Muscle of back (tissue), 13 donors: ENCODE results near the gene VPS35. TPM values are rescaled to one million over a fixed set of nuclear protein-coding genes. Genes with fewer than 3 reads are reported as not detected.

Experiments used
- DNase-seq, 3 donors: peaks; one replicate each; pipeline versions ENCODE4 v3.0.0 to v3.0.0-alpha.2; 2013
- long read RNA-seq, 9 donors: transcript quantifications; one replicate each; lab custom pipeline, GENCODE V29; 2026
- polyA plus RNA-seq, 10 donors: library from polyadenylated mRNA; unstranded; fragments of 120-200 nt; gene quantifications; one replicate each; pipeline ENCODE4 v1.2.1, GENCODE V29; 2013; ENCODE audit not compliant: insufficient read length in 10 of 10

The VPS35 gene
- 10 to 100 TPM; 77.8 to 94.7 (median 85.6) TPM for polyA plus RNA-seq
- long read RNA-seq, donor 1, full-length matches to known transcripts: 11 of 37 reads
- long read RNA-seq, donor 1, partial matches to known transcripts: 26 of 37 reads
- long read RNA-seq, donor 1, other reads (novel, unspliced or antisense): 0 of 37 reads
- long read RNA-seq, donor 2, full-length matches to known transcripts: 19 of 19 reads
- long read RNA-seq, donor 2, partial matches to known transcripts: 0 of 19 reads
- long read RNA-seq, donor 2, other reads (novel, unspliced or antisense): 0 of 19 reads
- long read RNA-seq, donor 3: 0 reads
- long read RNA-seq, donor 4, full-length matches to known transcripts: 15 of 52 reads
- long read RNA-seq, donor 4, partial matches to known transcripts: 37 of 52 reads
- long read RNA-seq, donor 4, other reads (novel, unspliced or antisense): 0 of 52 reads
- long read RNA-seq, donor 5, full-length matches to known transcripts: 8 of 22 reads
- long read RNA-seq, donor 5, partial matches to known transcripts: 14 of 22 reads
- long read RNA-seq, donor 5, other reads (novel, unspliced or antisense): 0 of 22 reads
- long read RNA-seq, donor 6, full-length matches to known transcripts: 15 of 55 reads
- long read RNA-seq, donor 6, partial matches to known transcripts: 40 of 55 reads
- long read RNA-seq, donor 6, other reads (novel, unspliced or antisense): 0 of 55 reads
- long read RNA-seq, donor 7, full-length matches to known transcripts: 8 of 44 reads
- long read RNA-seq, donor 7, partial matches to known transcripts: 36 of 44 reads
- long read RNA-seq, donor 7, other reads (novel, unspliced or antisense): 0 of 44 reads
- long read RNA-seq, donor 8, full-length matches to known transcripts: 11 of 75 reads
- long read RNA-seq, donor 8, partial matches to known transcripts: 64 of 75 reads
- long read RNA-seq, donor 8, other reads (novel, unspliced or antisense): 0 of 75 reads
- long read RNA-seq, donor 9, full-length matches to known transcripts: 2 of 2 reads
- long read RNA-seq, donor 9, partial matches to known transcripts: 0 of 2 reads
- long read RNA-seq, donor 9, other reads (novel, unspliced or antisense): 0 of 2 reads

DNA sequence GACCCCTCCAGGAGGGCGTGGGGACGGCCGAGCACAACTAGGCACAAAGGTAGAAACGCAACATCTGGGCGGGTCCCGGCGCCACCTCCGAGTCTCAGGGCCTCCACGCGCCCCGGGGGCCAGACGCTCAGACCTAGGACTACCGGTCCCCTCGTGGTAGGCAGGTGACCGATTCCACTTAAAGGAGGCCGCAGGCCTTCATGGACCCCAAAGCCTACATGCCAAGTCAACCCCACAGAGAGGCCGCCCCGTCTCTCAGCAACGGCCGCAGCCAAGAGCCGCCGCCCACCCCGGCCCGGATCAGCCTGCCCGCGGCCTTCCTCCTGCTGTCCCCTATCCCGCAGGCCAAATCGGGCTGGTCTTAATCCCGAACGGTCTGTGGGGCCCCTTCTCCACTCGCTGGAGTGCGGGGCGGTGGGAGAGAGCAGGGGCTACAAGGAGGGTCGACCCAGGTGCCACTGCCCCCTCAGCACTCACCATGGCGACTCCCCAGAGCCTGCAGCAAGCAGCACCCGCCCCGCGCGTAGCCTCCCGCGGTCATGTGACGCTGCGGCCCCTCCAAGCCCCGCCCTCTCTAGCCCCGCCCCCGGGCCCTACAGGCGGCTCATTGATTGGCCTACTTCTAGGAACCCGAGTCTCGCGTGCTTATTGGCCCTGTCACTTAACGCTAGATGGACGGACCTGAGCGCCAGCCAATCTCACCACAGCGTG is at the start of gene VPS35:
VPS35 (minus strand) TSS at position 525 of the 711 bp plus-strand sequence; CDS start at position 480, 45 bp downstream.
- peak; percentile 98 to 100 (median 99) for DNase-seq

DNA sequence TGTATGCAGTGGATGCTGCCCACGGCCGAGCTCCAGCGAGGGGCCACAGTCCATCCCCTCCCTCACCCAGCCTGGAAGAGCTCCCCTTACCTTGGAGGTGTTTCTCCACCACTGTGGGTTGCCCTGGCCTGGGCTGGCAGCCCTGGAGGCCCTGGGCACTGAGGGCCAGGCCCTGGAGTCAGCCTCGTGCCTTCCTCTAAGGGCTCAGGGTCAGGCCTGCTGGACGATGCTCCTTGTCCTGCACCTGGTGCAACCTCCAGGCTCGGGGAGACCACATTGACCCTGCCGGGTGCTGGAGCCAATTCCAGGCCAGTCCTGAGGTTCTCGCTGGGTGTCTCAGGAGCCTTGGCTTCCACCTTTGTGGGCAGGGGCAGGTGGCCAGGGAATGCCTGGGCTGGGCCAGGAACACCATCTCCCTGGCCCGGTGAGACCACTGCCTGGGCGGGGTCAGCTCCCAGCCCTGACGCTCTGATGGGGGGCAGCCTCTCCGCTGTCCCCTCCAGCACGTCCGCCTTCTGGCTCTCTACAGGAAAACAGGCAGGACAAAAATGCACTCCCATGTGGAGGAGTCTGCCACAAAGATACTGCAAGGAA is 48.7 kb upstream of the VPS35 start:
- DNase-seq: no peak

DNA sequence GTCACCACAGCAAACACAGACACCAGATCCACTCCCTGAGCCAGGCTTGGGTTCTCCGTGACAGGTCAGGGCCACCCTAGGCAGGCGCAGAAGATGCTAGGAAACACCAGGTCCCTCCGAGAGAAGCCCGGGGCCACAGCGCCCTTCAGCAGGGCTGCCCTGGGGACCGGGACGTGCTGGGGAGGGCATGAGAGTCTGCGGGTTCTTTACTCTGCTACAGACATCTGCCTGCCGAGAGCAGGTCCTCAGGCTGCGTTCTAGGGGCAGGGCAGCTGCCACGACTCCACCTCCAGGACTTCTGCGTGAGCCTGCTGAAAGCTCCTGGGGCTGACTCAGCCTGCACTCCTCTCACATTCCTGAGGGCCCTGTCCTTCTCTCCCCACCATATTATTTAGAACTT is 47.7 kb upstream of the VPS35 start:
- DNase-seq: no peak

DNA sequence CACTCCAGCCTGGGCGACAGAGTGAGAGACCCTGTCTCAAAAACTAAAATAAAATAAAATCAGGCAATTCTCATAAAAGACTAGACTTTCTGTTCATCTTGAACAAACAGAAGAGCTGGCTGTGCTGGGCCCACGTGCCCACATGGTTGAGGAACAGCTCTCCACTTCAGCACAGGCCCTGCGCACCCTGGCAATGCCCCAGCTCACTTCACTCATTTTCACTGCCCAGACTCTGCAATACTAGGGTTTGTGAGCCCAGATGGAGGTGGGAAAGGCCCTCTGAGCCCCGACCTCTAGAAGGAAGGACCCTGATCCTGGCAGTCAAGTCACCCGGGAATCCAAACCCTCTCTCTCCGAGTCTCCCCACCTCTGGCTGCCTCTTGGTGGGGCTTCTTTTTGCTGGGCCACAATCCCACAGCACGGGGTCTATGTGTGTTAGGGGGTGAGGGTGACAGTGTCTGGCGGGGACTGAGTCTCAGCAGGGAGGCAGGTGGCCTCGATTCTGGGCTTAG is 44.4 kb upstream of the VPS35 start:
- no peak for DNase-seq

DNA sequence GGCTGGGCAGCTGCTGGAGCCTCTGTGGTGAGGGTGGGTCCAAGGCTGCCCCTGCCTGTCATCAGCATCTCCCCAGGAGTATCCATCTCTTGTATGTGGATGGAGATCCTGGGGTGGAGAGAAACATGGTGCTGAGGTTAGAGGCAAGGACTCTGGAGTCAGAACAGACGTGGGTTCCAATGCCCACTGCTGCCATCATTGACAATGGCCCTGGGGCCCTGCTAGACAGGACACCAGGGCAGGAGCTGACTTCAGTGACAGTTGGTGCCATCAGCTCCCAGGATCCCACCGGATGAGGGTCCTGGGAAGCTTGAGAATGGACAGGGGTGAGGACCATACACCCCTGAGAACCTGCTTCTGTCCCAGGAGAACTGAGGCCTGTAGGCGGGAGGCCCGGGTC is 43.6 kb upstream of the VPS35 start:
- no peak for DNase-seq

DNA sequence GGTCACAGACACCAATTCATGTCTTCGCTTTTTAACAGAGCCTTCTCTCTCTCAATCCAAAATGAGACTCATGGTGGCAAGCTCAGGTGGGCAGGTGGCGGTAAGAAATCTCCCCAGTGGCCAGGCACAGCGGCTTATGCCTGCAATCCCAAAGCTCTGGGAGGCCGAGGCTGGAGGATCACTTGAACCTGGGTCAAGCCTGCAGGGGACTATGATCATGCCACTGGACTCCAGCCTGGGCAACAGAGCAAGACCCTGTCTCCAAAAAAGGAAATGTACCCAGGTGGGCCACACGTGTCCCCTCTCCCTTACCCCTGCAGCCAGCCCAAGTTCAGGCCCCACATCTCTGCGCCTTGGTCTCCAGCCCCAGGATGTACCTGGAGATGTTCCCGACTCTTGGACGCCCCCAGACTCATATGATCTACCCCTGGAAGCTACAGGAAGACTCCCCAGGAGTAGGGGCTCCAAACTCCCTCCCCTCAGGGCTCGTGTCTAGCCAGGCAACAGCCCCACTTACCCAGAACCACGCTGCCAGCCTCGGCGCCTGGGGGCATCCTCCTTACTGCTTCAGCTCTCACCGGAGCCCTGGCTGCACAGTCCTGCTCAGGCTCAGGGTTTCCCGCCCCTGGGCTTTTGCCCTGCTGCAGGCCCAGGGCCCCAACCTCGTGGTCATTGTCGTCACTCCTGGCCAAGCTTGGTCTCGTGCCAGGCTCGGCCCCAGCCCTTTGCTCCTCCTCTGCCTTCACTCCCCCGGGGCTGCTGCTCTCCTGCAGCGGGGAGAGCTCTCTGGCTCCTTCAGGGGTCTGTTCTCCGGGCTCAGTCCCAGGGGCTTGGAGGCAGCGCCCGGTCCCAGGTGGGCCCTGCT is 42.9 kb upstream of the VPS35 start:
- no peak for DNase-seq

DNA sequence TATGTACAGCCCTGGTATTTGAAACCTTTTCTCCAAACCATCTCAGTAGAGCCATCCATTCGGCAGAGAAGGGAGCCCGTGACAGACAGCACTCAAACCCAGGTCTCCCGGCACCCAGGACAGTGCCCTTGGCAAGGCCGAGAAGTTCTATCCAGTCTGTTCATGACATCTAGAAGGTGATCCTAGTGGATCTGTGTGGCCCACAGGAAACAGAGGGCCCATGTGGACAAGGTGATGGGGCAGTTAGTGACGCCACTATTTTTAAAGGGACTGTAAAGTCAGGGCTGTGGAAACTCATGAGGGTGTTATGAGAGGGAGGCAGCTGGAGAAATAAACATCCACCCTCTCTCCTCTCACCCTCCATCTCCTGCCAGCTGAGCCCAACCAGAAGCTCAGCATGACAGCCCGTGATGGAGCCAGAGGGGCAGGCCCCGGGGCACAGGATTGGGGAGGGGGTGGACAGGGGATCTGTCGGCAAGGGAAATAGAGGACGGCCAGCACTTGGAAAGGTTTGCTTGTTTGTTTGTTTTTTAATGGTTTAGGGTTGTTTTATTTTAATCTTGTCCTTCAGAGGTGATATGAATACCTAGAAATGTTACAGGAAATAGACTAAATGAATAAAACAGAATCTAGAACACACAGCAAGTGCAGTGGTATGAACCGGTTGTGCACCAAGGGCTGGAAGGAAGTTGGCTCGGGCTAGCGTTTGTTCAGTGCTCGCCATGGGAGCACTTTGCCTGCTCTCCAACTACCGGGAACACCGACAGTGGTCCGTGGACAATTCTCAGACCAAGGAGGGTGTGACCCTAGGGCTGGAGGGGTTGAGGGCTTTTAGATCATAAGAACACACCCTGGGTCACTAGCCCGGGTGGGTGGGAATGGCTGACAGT is 42.1 kb upstream of the VPS35 start:
- no peak for DNase-seq

DNA sequence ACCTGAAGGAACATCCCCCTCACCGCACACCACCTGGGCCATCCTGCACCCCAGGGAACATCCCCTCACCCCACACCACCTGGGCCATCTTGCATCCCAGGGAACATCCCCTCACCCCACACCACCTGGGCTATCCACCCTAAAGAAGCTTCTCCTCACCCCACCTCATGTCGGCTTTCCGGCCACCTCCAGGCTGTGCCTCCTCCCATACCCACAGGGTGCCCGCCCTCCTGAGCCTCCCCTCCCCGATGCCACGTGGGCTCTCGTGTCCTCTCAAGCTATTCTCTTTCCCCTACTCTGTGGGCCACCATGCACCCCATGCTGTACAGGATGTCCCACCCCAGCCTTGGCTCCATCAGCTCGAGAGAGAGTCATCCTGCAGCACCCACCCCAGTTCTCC is 41.1 kb upstream of the VPS35 start:
- DNase-seq: no peak

DNA sequence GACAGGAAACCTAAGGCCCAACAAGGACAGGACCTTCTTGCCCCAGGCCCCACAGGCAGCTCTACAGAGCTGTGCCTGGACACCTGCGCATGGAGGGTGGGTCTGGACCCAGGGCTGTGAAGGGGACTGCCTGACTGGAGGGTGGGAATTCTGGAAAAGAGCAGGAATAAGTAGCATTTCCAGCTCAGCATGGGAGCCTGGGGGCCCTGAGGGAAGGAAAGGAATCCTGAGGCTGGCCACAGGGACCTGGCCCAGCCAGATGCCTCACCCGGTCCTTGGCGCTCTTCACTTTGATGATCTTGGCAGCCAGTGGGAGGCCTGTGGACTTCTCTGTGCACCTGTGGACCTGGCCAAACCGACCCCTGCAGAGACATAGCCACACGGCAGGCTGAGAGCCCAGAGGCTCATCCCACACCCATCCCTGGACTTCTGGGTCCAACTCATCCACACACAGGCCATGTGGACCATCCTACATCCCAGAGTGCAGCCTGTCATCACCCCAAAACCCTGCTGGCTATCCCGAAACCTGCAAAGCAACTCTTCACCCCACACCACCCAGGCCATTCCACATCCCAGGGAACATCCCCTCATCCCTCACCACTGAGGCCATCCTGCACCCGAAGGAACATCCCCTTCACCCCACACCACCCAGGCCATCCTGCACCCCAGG is 40.5 kb upstream of the VPS35 start:
- no peak for DNase-seq

DNA sequence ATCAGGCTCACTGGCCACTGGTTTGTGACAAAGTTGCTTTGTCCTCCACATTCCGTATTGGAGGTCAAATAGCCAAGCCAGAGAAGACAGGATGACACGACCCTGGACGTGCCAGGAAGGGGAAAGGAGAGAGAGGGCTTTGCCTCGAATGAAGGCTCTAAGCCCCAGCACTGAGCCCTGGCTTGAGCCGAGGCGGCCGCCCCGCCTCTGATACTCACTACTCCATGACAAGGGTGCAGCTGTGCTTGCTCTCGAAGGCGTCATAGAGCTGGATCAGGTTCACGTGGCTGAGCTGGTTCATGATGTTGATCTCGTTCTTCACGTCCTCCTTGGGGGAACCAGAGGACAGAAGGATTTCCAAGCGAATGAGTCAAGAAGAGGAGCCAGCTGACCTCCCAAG is 39.8 kb upstream of the VPS35 start:
- no peak for DNase-seq

DNA sequence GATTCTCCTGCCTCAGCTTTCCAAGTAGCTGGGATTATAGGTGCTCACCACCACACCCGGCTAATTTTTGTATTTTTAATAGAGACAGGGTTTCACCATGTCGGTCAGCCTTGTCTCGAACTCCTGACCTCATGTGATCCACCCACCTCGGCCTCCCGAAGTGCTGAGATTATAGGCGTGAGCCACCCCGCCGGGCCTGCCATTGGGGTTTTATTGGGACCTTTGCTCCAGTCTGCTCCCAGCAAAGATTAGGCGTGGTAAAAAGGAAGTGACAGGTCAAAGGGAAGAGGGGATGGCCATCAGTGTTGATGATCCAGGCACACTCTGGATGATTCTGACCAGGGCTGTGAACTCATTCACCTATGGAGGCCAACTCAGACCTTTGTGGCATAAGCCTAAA is 38.7 kb upstream of the VPS35 start:
- no peak for DNase-seq

DNA sequence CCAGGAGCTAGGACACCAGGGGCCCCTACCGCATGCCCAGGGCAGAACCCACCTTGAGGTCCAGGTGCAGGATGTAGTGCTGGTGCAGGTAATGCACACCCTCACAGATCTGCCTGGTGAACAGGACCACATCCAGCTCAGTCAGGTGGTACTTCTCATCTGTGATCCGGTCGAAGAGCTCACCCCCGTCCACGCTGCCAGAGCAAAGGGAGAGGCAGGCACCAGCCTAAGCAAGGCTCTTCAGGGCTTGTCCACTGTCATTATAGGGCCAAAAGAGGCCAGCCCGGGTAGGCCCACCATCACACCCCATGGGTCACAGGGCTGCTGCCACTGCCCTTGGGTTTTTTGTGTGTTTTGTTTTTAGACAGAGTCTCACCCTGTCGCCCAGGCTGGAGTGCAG is 38.2 kb upstream of the VPS35 start:
- DNase-seq: no peak

DNA sequence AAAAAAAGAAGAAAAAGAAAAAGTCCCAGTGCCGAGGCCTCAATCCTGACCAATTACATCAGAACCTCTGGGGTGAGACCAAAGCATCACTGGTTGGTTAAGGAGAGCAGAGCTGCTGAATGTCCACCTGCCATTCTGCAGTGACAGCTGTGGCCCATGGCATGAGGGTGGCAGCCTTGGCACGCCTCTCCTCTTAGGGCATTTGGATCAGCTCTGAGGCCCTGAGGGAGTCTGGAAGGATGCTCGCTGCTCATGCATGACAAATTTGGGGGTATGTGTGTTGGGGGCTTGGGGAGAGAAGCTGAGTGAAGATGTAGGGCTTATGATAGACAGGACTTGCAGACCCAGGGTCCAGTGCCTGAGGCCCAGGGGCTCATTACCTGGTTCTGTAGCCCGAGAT is 32.9 kb upstream of the VPS35 start:
- DNase-seq: peak in 1 of 3 donors; percentile 7

DNA sequence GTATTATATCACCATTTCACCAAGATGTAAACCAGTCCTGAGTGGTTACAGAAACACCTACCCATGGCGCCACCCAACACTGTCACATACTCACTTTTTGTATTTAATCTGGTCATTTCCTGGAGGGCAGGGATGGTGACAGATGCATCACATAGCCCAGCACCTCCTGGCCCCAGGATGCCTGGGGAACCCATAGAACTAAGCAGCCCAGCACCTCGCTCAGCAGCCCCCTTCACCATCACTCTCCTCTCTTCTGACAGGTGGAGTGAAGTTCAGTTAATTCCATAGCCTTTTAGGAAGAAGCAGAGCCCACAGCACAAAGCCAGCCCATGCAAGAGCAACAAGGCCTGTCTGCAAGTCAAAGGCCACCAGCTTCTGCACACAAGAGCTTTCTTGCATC is 31.6 kb upstream of the VPS35 start:
- no peak for DNase-seq

DNA sequence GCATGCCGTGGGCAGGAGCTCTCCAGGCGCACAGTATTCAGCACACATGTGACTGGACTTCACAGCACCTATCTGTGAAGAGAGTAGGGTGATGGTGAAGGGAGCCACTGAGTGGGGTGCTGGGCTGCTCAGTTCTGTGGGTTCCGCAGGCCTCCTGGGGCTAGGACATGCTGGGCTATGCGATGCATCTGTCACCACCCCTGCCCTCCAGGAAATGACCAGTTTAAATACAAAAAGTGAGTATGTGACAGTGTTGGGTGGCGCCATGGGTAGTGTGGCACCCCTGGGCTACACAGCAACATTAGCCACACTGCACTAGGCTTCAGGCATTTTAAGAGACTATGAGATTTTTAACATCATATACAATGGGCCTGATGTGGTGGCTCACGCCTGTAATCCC is 30.6 kb upstream of the VPS35 start:
- no peak for DNase-seq

DNA sequence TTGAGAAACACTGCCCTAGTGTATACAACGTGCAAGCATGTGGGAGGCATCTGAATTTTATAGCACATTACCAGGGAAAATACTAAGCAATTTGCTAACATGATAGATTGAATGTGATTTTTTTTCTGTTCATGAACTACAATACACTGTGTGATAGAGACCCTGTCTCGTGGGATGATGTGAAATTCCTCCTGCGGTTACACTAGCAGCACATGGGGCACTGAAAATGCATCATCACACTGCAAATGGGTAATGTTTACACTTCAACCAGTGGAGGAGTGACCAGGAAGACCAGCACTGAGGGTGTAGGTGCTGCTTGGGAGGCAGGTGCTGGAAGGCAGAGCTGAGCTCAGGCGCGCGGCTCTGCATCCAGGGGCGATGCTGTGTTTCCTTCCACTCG is 29.2 kb upstream of the VPS35 start:
- no peak for DNase-seq

DNA sequence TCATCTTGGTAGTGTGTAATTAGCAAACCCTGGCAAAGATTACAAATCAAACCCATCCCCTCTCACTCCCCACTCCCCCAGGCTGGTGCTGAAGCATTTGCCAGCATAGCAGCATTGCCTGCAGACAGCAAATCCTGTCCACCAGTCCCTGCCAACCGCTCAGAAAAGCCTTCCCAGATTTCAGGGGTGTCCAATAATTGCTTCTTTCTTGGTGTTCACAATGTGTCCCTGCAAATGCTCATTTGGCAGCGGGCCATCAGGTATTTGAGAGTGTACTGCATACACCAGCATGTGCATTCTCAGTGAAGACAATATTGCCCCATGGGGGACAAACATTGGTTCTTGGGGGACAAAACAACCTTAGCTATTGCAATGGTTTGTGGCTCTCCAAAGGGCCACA is 28.7 kb upstream of the VPS35 start:
- DNase-seq: no peak

DNA sequence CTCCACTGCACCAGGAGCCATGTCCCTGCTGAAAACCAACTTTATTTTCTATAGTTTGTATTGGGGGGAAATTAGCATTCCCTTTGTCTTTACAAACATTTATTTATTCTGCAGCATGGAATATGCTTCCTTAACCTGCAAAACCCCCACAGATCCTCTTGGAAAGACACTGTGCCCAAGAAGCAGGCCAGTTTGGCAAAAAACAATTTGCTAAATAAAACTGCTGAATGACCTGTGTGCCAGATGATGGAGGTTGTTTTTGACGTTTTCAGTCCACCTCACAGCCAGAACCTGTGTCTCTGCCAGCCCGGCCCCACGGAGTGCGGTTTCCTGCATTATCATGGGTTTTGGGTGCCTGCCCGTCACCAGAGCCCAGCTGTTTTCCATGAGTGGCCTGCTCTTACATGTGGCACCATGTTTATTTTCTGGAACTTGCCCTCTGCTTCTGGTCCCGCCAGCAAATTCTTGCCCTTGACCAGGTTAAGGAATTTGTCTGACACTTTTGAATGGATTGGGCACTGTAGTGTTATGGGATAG is 26.9 kb upstream of the VPS35 start:
- no peak for DNase-seq
